Measurements from ENCODE around the gene SLC1A1. TPM values are rescaled to one million over a fixed set of nuclear protein-coding genes. Genes with fewer than 3 reads are reported as not detected.
A peak's percentile ranks its signal among the peaks of the same experiment; 100 is the strongest.

Gene SLC1A1
- total RNA-seq, 1 donor from 2014 or later = 2.5 TPM

- no peak for DNase-seq
Measured at GRCh38 chr9:4567601-4568000, 77.3 kb downstream of the SLC1A1 start.

GRCh38 chr9:4569101-4569500 is 78.8 kb downstream of the SLC1A1 start:
- DNase-seq = no peak
- intact Hi-C loops (cut with DNase I) = no loop called here
- no peak for ATAC-seq (ENCODE audit: poor library complexity)

More at GRCh38 chr9:4567601-4568000, 77.3 kb downstream of the SLC1A1 start:
- no peak for ATAC-seq (ENCODE audit: poor library complexity)
- intact Hi-C loops (cut with DNase I) = no loop called here

- intact Hi-C loops (cut with DNase I) = no loop called here
- no peak for ATAC-seq (ENCODE audit: poor library complexity)
Measured at GRCh38 chr9:4572184-4572826, 82.0 kb downstream of the SLC1A1 start.

GRCh38 chr9:4573176-4573575 is 82.9 kb downstream of the SLC1A1 start:
- intact Hi-C loops (cut with DNase I) = no loop called here

More at GRCh38 chr9:4572184-4572826, 82.0 kb downstream of the SLC1A1 start:
- DNase-seq = no peak

GRCh38 chr9:4573634-4574389 is 83.5 kb downstream of the SLC1A1 start:
- ATAC-seq (ENCODE audit: poor library complexity) (no peak), DNase-seq (no peak)
- intact Hi-C loops (cut with DNase I) = no loop called here

More at GRCh38 chr9:4573176-4573575, 82.9 kb downstream of the SLC1A1 start:
- DNase-seq = no peak
- no peak for ATAC-seq (ENCODE audit: poor library complexity)

GRCh38 chr9:4574657-4575243 is 84.5 kb downstream of the SLC1A1 start:
- ATAC-seq (ENCODE audit: poor library complexity) (no peak), DNase-seq (no peak)

GRCh38 chr9:4575997-4576396 is 85.7 kb downstream of the SLC1A1 start:
- intact Hi-C loops (cut with DNase I) = no loop called here
- ATAC-seq (ENCODE audit: poor library complexity) (peak; percentile 18), DNase-seq (no peak)

More at GRCh38 chr9:4574657-4575243, 84.5 kb downstream of the SLC1A1 start:
- intact Hi-C loops (cut with DNase I) = no loop called here

- ATAC-seq (ENCODE audit: poor library complexity) (peak; percentile 58), DNase-seq (no peak)
- intact Hi-C loops (cut with DNase I) = no loop called here
Measured at GRCh38 chr9:4576448-4576847, 86.2 kb downstream of the SLC1A1 start.

GRCh38 chr9:4579001-4579400 is 88.7 kb downstream of the SLC1A1 start:
- intact Hi-C loops (cut with DNase I) = no loop called here
- DNase-seq = no peak
- ATAC-seq (ENCODE audit: poor library complexity) = no peak

GRCh38 chr9:4581035-4581760 is 90.9 kb downstream of the SLC1A1 start:
- intact Hi-C loops (cut with DNase I) = no loop called here
- ATAC-seq (ENCODE audit: poor library complexity) (no peak), DNase-seq (no peak)

- DNase-seq = no peak
- ATAC-seq (ENCODE audit: poor library complexity) = no peak
- intact Hi-C loops (cut with DNase I) = no loop called here
Measured at GRCh38 chr9:4581861-4582565, 91.7 kb downstream of the SLC1A1 start.

GRCh38 chr9:4583001-4583400 is 92.7 kb downstream of the SLC1A1 start:
- no peak for ATAC-seq (ENCODE audit: poor library complexity)
- intact Hi-C loops (cut with DNase I) = no loop called here
- DNase-seq = no peak

- ATAC-seq (ENCODE audit: poor library complexity) = no peak
- intact Hi-C loops (cut with DNase I) = no loop called here
- no peak for DNase-seq
Measured at GRCh38 chr9:4584636-4585035, 94.4 kb downstream of the SLC1A1 start.

- DNase-seq (no peak), ATAC-seq (ENCODE audit: poor library complexity) (no peak)
- intact Hi-C loops (cut with DNase I) = no loop called here
Measured at GRCh38 chr9:4585135-4585534, 94.9 kb downstream of the SLC1A1 start.

- intact Hi-C loops (cut with DNase I) = no loop called here
- DNase-seq (no peak), ATAC-seq (ENCODE audit: poor library complexity) (no peak)
Measured at GRCh38 chr9:4588721-4589120, 98.5 kb downstream of the SLC1A1 start.

- DNase-seq (no peak), ATAC-seq (ENCODE audit: poor library complexity) (no peak)
- intact Hi-C loops (cut with DNase I) = no loop called here
Measured at GRCh38 chr9:4590430-4591122, 100.3 kb downstream of the SLC1A1 start.

- intact Hi-C loops (cut with DNase I) = no loop called here
- DNase-seq = no peak
- ATAC-seq (ENCODE audit: poor library complexity) = no peak
Measured at GRCh38 chr9:4591123-4591500, 100.8 kb downstream of the SLC1A1 start.

- ATAC-seq (ENCODE audit: poor library complexity) (no peak), DNase-seq (no peak)
- intact Hi-C loops (cut with DNase I) = no loop called here
Measured at GRCh38 chr9:4592295-4592694, 102.0 kb downstream of the SLC1A1 start.
